ENCODE results near the gene FAT1.

The FAT1 gene

DNA sequence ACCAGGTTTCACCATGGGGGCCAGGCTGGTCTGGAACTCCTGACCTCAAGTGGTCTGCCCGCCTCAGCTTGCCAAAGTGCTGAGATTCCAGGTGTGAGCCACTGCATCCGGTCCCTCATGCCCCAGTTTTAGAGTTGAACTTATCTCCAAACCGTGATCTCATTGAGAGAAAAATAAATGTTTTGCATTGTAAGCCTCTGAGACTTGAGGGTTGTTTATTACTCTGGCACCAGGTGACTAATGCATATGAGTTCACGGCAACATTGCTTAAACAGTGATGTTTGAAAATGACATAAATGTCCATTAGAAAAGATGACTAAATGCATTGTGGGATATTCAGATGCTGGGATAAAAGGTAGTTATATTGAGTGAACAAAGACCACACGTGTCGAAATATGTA, 22.9 kb upstream of the FAT1 start:
- no peak for TF ChIP-seq POLR2A (IDR thresholded peaks at IDR 0.05; ENCODE audit: extremely low read depth, insufficient read length)
- no peak for TF ChIP-seq MYC (IDR thresholded peaks at IDR 0.05; ENCODE audit: low read depth, low read length)
- TF ChIP-seq, protein P1, sequence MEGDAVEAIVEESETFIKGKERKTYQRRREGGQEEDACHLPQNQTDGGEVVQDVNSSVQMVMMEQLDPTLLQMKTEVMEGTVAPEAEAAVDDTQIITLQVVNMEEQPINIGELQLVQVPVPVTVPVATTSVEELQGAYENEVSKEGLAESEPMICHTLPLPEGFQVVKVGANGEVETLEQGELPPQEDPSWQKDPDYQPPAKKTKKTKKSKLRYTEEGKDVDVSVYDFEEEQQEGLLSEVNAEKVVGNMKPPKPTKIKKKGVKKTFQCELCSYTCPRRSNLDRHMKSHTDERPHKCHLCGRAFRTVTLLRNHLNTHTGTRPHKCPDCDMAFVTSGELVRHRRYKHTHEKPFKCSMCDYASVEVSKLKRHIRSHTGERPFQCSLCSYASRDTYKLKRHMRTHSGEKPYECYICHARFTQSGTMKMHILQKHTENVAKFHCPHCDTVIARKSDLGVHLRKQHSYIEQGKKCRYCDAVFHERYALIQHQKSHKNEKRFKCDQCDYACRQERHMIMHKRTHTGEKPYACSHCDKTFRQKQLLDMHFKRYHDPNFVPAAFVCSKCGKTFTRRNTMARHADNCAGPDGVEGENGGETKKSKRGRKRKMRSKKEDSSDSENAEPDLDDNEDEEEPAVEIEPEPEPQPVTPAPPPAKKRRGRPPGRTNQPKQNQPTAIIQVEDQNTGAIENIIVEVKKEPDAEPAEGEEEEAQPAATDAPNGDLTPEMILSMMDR (IDR thresholded peaks at IDR 0.05; ENCODE audit: low read depth, low read length) = no peak
- TF ChIP-seq, protein P2, sequence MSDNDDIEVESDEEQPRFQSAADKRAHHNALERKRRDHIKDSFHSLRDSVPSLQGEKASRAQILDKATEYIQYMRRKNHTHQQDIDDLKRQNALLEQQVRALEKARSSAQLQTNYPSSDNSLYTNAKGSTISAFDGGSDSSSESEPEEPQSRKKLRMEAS (IDR thresholded peaks at IDR 0.05; ENCODE audit: low read depth, low read length) = no peak
- DNase-seq (ENCODE audit: low read depth) = no peak
- H3K4me3 ChIP-seq (ENCODE audit: low read depth, low read length) = no peak overlapping the region

DNA sequence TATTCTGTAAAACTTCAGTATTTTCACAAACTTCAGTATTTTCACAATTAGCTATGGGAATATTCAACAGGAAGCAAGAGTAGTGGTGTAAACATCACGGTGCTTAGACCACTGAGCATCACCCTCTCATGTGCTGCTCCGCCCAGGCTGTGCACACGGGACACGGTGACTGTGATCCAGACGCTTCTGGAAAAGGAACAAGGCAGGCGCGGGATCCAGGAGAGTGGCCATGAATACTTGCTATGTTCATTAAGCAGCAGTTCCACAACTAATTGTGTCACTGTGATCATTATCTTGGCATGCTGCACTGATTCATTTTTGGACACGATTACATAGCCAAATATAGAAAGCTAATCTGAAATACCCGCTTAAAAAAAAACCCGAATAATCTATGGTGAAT, 19.6 kb upstream of the FAT1 start:
- H3K4me3 ChIP-seq (ENCODE audit: low read depth, low read length) = no peak overlapping the region
- TF ChIP-seq POLR2A (IDR thresholded peaks at IDR 0.05; ENCODE audit: extremely low read depth, insufficient read length) (no peak), MYC (IDR thresholded peaks at IDR 0.05; ENCODE audit: low read depth, low read length) (no peak)
- TF ChIP-seq, protein P2 (IDR thresholded peaks at IDR 0.05; ENCODE audit: low read depth, low read length) = no peak
- TF ChIP-seq, protein P1 (IDR thresholded peaks at IDR 0.05; ENCODE audit: low read depth, low read length) = no peak
- DNase-seq (ENCODE audit: low read depth) = no peak

DNA sequence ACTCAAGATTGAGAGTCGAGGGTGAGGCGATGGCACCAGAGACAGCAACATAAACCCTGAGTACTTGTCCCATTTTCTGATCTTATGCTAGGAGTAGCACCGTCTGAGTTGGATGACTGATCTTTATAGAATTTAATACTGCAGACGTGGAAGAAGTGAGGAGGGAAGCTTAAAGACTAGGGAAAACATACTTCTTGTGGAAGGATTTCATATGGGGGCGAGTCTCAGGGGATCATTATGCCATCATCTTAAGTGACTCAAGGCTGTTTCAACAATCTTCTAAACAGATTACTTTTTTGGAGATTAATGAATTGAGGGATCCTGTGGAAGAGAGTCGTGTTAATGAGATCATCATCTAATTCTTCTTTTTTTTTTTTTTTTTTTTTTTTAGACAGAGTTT, 17.2 kb upstream of the FAT1 start:
- DNase-seq (ENCODE audit: low read depth) = no peak
- no peak overlapping the region for H3K4me3 ChIP-seq (ENCODE audit: low read depth, low read length)
- TF ChIP-seq POLR2A (IDR thresholded peaks at IDR 0.05; ENCODE audit: extremely low read depth, insufficient read length) = no peak
- TF ChIP-seq, protein P1 (IDR thresholded peaks at IDR 0.05; ENCODE audit: low read depth, low read length) = no peak
- no peak for TF ChIP-seq MYC (IDR thresholded peaks at IDR 0.05; ENCODE audit: low read depth, low read length)
- TF ChIP-seq, protein P2 (IDR thresholded peaks at IDR 0.05; ENCODE audit: low read depth, low read length) = no peak

DNA sequence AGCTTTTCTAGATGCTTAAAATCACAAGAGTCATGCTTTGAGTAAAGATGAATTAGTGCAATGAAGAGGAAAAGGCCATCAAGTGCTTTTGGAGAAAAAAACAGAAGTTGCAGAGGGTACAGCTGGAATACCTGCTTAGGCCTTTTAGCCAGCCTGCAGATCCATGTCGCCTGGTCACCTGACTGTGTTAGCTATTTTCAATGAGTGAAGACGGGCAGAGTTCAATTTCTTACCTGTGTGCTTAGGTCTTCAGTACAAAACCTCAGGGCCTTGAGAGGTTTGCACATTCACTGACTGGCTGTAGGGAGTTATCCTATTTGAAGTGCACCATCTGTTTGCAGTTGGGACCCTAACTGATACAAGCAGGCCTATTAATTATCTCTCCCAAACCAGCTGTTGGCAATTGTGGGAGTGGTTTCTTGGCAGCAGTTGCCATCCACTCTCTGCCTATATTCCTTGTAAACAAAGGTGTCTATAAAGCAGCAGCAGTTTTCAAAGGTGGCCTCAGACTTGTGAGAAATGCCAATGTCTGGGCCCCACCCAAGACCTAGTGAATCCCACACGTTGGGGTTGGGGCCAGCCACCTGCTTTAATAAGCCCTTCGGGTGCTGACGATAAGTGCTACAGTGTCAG, 16.3 kb upstream of the FAT1 start:
- H3K4me3 ChIP-seq (ENCODE audit: low read depth, low read length) = no peak overlapping the region
- no peak for DNase-seq (ENCODE audit: low read depth)
- no peak for TF ChIP-seq POLR2A (IDR thresholded peaks at IDR 0.05; ENCODE audit: extremely low read depth, insufficient read length)
- TF ChIP-seq, protein P1 (IDR thresholded peaks at IDR 0.05; ENCODE audit: low read depth, low read length) = no peak

DNA sequence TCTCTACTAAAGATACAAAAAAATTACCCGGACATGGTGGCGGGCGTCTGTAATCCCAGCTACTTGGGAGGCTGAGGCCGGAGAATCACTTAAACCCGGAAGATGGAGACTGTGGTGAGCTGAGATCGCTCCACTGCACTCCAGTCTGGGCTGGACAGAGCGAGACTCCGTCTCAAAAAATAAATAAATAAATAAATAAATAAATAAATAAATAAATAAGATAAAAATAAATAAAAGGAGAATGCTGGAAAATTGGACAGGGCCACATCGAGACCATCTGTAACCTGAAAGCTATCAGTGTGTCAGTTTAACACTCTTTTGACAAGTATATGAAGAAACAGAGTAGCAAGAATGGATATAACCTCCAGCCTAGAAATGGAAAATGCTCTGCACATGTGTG, 15.7 kb upstream of the FAT1 start:
- TF ChIP-seq, protein P1 (IDR thresholded peaks at IDR 0.05; ENCODE audit: low read depth, low read length) = no peak
- no peak for TF ChIP-seq POLR2A (IDR thresholded peaks at IDR 0.05; ENCODE audit: extremely low read depth, insufficient read length)
- TF ChIP-seq, protein P2 (IDR thresholded peaks at IDR 0.05; ENCODE audit: low read depth, low read length) = no peak
- no peak for TF ChIP-seq MYC (IDR thresholded peaks at IDR 0.05; ENCODE audit: low read depth, low read length)

DNA sequence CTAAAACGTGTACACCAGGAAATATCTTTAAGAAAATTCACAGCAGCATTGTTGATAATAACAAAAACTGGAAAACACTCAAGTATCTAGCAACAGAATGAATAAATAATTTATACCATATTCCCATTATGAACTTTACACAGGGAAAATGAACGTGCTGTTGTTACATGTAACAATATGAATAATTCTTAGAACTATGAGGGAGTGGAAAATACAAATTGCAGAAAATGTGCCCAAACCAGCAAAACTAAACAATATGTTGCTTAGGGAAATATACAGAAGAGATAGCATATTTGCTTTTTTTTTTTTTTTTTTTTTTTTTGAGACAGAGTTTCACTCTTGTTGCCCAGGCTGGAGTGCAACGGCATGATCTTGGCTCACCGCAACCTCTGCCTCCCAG, 14.8 kb upstream of the FAT1 start:
- TF ChIP-seq, protein P2 (IDR thresholded peaks at IDR 0.05; ENCODE audit: low read depth, low read length) = no peak
- TF ChIP-seq, protein P1 (IDR thresholded peaks at IDR 0.05; ENCODE audit: low read depth, low read length) = no peak
- TF ChIP-seq POLR2A (IDR thresholded peaks at IDR 0.05; ENCODE audit: extremely low read depth, insufficient read length) (no peak), MYC (IDR thresholded peaks at IDR 0.05; ENCODE audit: low read depth, low read length) (no peak)
- no peak overlapping the region for H3K4me3 ChIP-seq (ENCODE audit: low read depth, low read length)
- no peak for DNase-seq (ENCODE audit: low read depth)

More for the DNA sequence above, 15.7 kb upstream of the FAT1 start:
- no peak overlapping the region for H3K4me3 ChIP-seq (ENCODE audit: low read depth, low read length)
- DNase-seq (ENCODE audit: low read depth) = no peak

Measured in NB4 (cell line).